ENCODE results near the gene MTSS2. TPM values are rescaled to one million over a fixed set of nuclear protein-coding genes. Genes with fewer than 3 reads are reported as not detected.
A peak's percentile ranks its signal among the peaks of the same experiment; 100 is the strongest.

Gene MTSS2
- total and polyA plus RNA-seq, 2 experiments from 2014 or later = 12.4 to 82.3 TPM

DNA sequence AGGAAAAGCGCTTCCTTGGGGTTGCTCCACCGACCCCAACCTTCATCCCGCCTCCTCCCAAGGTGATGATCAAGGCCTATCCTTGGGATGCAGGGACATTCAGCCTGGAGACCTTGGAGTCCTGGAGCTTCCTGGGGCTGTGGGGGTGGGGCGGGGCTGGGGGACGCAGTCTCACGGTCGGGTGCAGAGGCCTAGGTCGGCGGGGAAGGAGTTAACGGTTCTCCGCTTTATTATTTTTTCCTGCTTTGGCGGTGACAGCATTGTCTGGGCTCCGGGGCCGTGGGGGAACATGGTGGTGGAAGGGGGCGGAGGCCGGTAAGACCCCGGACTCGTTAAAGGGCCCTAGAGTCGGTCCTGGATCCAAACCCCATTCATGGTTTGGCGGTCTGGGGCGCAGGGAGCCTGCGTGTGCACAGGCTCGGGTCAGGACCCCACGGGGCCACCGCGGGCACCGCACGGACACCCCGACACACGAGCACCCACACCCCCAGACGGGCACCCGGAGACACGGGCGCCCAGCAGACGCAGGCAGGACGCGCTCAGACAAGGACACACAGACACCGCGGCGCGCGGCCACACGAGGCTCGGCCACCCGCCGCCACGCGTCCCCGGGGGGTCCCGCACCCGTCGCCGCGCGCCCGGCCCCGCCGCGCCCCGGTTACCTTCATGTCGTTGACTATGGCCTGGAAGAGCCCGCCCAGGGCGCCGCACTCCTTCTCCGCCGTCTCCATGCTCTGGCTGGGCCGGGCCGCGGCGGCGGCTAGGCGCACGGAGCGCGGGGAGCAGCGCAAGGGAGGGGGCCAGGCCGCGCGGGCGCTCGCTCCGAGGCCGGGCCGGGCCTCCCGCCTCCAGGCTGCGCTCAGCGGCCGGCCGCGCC, 554 bp downstream of the MTSS2 start:
- Histone ChIP-seq H3K27me3 (no peaks in the 10 kb centered on the region), H3K9me3 (ENCODE audit: low read depth) (no peaks in the 10 kb centered on the region), H3K4me1 (ENCODE audit: low read depth) (peaks cover 37% of the 10 kb centered on the region), H3K27ac (peak overlapping the region; percentile 68), H3K4me3 (peak overlapping the region; percentile 80), H3K36me3 (peaks cover under 1% of the 10 kb centered on the region)
- DNase-seq (ENCODE audit: low read depth in 1 of 2, low spot score in 1 of 2) = peak; percentile 42 to 47
- TF ChIP-seq, protein P1, sequence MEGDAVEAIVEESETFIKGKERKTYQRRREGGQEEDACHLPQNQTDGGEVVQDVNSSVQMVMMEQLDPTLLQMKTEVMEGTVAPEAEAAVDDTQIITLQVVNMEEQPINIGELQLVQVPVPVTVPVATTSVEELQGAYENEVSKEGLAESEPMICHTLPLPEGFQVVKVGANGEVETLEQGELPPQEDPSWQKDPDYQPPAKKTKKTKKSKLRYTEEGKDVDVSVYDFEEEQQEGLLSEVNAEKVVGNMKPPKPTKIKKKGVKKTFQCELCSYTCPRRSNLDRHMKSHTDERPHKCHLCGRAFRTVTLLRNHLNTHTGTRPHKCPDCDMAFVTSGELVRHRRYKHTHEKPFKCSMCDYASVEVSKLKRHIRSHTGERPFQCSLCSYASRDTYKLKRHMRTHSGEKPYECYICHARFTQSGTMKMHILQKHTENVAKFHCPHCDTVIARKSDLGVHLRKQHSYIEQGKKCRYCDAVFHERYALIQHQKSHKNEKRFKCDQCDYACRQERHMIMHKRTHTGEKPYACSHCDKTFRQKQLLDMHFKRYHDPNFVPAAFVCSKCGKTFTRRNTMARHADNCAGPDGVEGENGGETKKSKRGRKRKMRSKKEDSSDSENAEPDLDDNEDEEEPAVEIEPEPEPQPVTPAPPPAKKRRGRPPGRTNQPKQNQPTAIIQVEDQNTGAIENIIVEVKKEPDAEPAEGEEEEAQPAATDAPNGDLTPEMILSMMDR (IDR thresholded peaks at IDR 0.05; ENCODE audit: low read depth, low read length) = no peak

GRCh38 chr16:70684146-70685060, 1.4 kb downstream of the MTSS2 start:
- no peaks in the 10 kb centered on the region for H3K27me3 ChIP-seq
- H3K4me1 ChIP-seq (ENCODE audit: low read depth) = peaks cover 35% of the 10 kb centered on the region
- no peaks in the 10 kb centered on the region for H3K9me3 ChIP-seq (ENCODE audit: low read depth)
- TF ChIP-seq, protein P1 (IDR thresholded peaks at IDR 0.05; ENCODE audit: low read depth, low read length) = no peak
- peaks cover 8% of the 10 kb centered on the region for H3K36me3 ChIP-seq
- DNase-seq (ENCODE audit: low read depth in 1 of 2, low spot score in 1 of 2) = no peak
- peak overlapping the region; percentile 80 for H3K4me3 ChIP-seq
- no peak overlapping the region for H3K27ac ChIP-seq

- no peak for DNase-seq (ENCODE audit: low read depth in 1 of 2, low spot score in 1 of 2)
- no peak overlapping the region for H3K4me3 ChIP-seq
- peaks cover 27% of the 10 kb centered on the region for H3K4me1 ChIP-seq (ENCODE audit: low read depth)
- H3K27ac ChIP-seq = no peak overlapping the region
- H3K9me3 ChIP-seq (ENCODE audit: low read depth) = no peaks in the 10 kb centered on the region
- no peaks in the 10 kb centered on the region for H3K27me3 ChIP-seq
- H3K36me3 ChIP-seq = peaks cover 18% of the 10 kb centered on the region
- TF ChIP-seq, protein P1 (IDR thresholded peaks at IDR 0.05; ENCODE audit: low read depth, low read length) = no peak
Observed at GRCh38 chr16:70683146-70683944, 2.5 kb downstream of the MTSS2 start.

GRCh38 chr16:70682239-70683145, 3.4 kb downstream of the MTSS2 start:
- TF ChIP-seq, protein P1 (IDR thresholded peaks at IDR 0.05; ENCODE audit: low read depth, low read length) = no peak
- Histone ChIP-seq H3K4me1 (ENCODE audit: low read depth) (peaks cover 18% of the 10 kb centered on the region), H3K27me3 (no peaks in the 10 kb centered on the region), H3K27ac (no peak overlapping the region), H3K36me3 (peaks cover 19% of the 10 kb centered on the region), H3K9me3 (ENCODE audit: low read depth) (no peaks in the 10 kb centered on the region), H3K4me3 (no peak overlapping the region)
- no peak for DNase-seq (ENCODE audit: low read depth in 1 of 2, low spot score in 1 of 2)

Measured in cardiac muscle cell (in vitro differentiated cells and primary cell).